HL-60/S4 treated with retinoic acid at 250 ng/mL for 4 days and 3 days (cell line): Measurements from ENCODE around the gene SVEP1.

Experiments
- in situ Hi-C: fragments of 300-500 bp; cut with MboI; formaldehyde crosslinking; loops from 2 replicates; pipeline ENCODE4 v1.7.0; 2022; ENCODE audit warnings: low sequenced_read_pairs

The SVEP1 gene

DNA sequence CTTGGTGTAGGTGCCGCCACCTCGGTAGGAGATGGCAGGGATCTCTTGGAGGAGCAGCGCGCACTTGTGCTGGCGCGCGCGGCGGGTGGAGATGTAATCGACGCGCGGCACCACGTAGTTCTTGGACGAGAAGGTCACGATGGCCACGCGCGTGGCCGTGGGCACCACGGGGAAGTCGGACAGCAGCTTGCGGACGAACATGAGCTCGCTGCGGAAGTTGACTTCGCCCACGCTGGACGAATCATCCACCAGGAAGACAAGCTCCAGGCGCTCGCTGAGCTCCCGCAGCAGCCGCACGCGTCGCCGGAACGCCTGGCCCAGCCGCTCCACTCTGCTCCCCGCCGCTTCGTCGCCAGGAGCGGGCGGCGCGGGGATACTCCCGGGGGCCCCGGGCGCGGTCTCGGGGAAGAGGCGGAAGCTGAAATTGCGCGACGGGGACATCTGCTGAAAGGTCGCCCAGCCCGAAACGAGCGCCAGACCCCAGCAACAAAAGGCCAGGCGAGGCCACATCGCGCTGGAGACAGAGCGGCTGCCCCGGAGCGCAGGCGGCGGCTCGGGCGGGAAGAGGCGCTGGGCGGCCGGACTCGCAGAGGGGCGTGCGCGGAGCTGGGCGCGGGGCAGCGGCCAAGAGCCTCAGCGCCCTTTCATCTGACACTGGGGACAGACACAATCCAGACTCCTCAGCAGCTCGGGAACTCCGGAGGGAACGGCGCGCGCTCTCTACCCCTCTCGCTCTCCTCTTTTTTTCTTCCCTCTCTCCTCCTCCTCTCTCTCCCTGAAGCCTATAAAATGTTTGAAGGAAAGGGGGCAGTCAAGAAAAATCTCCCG is at the start of gene SVEP1:
Gene SVEP1, minus strand, starts transcription at position 708 of the 828 bp plus-strand sequence. Its CDS starts 198 bp downstream, at position 510.
- in situ Hi-C loops, result no loop called here

DNA sequence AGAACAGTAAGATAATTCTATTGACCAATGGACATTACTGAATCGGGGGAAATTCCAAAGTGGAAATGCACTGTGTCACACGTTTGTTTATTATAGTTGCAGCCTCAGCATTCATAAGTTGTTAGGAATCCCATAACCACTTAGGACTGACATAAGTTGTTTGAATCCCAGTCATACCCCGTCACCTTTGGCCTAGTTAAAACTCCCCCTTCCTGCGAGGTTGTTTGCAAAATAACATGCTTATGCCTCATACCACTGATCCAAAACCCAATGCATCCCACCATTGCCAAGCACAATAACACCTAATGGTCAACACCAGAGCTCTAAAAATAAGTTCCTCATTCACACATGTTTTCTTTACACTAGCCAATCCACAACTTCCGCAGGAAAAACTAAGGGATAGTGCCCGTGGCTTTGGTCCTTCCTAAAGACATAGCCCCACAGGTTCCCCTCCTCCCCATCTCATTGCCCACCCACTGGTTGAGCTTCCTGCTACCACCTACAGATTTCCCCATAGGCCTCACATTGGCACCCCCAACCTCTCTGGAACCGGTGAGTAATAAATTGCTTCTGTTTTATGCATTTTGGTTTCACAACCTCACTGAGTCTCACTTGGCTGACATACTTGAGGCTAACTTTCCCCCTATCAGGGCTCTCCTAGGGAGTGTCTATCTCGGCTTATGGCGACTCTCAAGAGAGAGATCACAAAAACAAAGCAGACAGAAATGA is 46.7 kb upstream of the SVEP1 start:
- in situ Hi-C loops, result no loop called here

DNA sequence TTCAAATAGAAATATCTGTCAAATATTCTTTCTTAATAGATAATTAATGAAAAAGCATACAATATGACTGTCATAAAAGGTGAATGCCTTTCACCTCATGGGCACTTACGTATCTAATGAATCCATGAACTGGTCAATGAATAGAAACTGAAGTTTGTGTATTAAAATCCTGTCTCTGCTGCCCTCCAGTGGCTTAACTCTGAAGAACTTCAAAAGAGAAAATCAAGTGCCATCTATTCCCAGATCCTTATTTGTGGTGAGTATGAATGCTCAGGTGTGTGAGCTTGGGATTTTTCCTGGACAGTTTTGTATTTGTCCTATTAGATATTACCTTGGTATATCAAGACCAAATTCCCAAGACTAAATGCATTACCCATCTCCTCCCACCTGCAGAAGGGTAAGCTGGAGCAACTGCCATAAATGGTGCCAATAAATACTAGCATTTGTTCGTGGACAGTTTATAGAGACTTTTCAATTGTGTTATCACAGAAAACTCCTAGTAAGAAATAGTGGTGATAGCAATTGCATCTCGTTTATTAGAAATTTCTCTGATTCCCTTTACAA is 44.0 kb upstream of the SVEP1 start:
- in situ Hi-C loops, result loop anchor here (25.0 kb wide), 2 partner anchors 186 to 436 kb away; no protein-coding TSS in a partner anchor

DNA sequence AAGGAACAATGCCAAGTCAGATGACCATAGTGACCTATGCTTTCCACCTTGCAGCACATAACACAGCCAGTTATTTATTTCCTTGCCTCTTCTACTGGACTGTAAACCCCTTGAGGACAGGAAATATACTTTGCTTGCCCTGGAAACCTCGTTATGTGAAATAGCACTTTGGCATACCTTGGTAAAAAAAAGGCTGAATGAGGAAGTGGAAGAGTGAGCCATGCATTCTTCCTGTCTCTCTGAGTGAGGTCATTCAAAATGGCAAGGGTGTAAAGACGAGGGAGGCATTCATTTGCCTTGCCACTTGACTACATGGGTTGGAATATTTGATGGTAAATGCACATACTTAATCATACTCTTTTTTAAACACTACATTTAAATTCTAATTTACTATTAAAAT is 42.8 kb upstream of the SVEP1 start:
- in situ Hi-C loops, result loop anchor here (25.0 kb wide), 2 partner anchors 185 to 435 kb away; no protein-coding TSS in a partner anchor

DNA sequence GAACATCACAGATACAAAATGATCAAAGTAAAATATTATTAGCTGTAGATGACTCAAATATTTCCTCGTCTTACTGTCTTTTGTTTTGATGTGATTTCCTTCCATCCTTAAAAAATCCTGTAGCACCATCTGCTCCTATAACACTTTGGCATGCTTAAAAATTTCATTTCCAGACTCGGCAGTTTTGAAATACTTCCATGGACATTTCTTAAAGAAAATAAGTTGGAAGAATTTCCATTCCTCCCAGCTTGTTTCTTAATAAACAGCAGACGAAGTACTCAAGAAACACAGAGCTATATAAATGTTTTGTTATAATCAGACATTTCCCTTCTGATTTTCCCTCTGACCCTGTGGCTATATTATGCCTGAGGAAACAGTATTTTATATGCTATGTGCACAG is 41.2 kb upstream of the SVEP1 start:
- in situ Hi-C loops, result loop anchor here (25.0 kb wide), 2 partner anchors 183 to 433 kb away; no protein-coding TSS in a partner anchor

DNA sequence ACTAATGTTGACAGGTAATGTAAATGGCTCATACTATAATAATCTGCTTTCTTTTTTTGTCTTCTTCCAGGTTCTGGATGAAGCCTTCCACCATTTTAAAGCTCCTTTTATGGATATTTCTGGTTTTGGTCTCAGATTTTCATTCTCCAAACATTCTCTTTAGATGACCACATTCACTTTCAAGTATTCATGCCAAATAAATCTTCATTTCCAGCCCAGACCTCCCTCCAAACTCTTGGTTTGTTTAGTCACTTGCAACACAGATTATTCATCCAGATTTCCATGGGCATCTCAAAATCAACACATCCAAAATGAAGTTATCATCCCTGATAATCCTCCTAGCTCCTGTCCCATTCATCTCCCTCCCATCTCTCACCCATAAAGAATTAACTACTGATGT is 40.3 kb upstream of the SVEP1 start:
- in situ Hi-C loops, result loop anchor here (25.0 kb wide), 2 partner anchors 183 to 433 kb away; no protein-coding TSS in a partner anchor

DNA sequence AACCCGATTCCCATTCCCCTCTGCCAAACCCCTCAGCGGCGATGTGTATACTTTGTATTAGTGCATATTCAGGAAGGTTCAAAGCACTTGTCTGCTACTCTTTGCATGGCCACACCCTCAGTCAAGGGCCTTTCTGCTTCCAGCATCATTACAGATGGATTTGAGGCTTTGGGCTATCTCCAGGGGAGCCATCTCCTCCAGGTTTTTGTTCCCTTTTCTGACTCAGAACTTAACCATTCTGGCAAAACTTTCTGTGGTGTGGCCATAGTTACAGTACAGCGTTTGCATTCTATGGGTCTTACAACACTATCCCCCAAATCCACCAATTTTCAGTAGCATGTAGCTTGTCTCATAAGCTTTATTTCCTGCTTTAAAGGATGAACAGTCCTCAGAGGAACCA is 36.0 kb upstream of the SVEP1 start:
- in situ Hi-C loops, result loop anchor here (25.0 kb wide), 2 partner anchors 178 to 428 kb away; no protein-coding TSS in a partner anchor

DNA sequence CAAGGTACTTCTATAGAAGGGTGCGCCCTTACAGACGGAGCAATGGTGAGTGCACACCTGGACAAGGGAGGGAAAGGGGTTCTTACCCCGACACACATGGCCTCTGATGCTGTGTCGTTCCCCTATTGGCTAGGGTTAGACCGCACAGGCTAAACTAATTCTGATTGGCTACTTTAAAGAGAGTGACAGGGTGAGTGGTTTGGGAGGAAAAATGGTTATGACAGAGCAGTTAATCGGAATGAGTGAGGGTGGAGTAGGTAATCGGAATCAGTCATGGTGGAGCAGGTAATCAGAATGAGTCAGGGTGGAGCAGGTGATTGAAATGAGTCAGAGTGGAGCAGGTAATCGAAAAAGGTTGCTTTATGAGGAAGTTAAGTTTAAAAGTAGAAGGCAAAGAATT is 35.0 kb upstream of the SVEP1 start:
- in situ Hi-C loops, result loop anchor here (25.0 kb wide), 2 partner anchors 177 to 427 kb away; no protein-coding TSS in a partner anchor

DNA sequence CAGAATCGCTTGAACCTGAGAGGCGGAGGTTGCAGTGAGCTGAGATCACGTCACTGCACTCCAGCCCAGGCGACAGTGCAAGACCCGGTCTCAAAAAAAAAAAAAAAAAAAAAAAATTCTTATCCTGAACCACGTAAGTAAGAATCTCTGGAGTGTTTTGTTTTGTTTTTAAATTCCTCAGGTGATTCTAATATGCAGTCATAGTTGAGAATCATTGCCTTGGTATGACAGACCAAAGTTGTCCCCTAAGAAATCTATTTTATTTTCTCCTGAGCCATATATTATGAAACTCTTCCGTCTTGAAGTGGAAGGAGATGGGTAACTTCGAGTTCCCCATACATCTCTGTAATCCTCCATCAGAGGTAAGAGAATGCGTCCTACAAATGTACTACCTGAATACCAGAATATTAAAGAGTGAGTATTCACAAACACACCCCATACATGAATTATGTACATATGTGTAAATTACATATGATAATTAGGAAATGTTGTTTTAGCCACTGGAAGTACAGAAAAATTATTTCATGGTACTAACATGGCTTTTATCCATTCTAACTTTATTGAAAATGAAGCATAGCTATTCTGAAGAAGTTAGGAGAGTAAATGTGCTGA is 26.7 kb upstream of the SVEP1 start:
- in situ Hi-C loops, result loop anchor here (25.0 kb wide), 2 partner anchors 169 to 419 kb away; no protein-coding TSS in a partner anchor

DNA sequence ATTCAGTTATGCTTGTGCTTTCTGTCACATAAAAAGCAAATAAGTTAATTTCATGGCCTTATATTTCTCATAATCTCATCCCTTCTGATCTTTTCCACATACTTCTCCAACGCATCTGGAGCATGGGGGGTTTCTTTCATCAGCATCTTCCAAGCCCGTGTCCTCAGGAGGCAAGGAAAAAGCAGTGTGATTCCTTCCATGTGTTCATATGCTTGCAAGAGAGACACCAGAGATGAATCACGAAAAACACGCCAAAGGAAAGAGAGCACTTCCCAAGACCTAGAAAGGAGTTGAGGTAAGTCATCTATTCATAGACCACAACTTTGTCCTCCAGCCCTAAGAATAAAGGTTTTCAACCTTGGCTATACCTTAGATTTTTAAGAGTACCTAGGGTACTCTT is 26.0 kb upstream of the SVEP1 start:
- in situ Hi-C loops, result loop anchor here (25.0 kb wide), 2 partner anchors 168 to 418 kb away; no protein-coding TSS in a partner anchor

DNA sequence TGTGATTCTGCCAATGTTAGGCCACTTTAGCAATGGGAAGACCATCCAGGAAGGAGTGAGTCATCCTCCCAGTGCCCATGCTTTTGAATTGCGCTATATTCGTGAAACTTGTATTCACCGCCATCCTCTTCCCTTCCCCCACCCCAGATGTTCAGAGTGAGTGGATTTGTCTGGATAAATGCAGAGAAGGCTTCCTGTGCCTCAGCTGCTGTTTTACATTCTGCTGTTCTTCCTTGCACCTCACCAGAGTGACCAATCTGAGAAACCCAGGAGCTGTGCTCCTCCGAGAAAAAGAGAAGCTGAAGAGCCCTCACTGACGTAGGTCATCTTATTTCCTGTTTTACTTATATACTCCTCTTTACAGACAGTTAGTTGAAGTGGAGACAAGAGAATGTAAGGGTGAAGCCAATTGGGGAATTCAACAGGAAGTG is 24.6 kb upstream of the SVEP1 start:
- in situ Hi-C loops, result loop anchor here (25.0 kb wide), 2 partner anchors 167 to 417 kb away; no protein-coding TSS in a partner anchor

DNA sequence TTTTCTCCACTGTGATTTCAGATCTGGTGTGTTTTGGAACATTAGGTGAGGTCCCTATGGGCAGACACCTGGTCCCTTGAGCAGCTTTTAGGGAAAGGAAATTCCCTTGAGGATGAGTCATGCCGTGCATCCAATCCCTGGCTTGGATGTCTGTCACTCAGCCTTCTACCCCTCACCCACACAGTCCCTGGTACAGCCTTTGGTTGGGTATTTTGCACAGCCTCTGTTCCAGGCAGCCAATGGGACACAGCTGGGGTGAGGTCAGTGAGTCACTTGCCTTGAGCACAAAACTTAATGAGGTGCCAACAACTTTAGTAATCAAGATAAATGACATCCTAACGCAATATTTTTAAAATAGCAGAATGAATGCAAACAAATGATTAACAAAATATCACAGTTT is 22.7 kb upstream of the SVEP1 start:
- in situ Hi-C loops, result loop anchor here (25.0 kb wide), 2 partner anchors 165 to 415 kb away; no protein-coding TSS in a partner anchor

DNA sequence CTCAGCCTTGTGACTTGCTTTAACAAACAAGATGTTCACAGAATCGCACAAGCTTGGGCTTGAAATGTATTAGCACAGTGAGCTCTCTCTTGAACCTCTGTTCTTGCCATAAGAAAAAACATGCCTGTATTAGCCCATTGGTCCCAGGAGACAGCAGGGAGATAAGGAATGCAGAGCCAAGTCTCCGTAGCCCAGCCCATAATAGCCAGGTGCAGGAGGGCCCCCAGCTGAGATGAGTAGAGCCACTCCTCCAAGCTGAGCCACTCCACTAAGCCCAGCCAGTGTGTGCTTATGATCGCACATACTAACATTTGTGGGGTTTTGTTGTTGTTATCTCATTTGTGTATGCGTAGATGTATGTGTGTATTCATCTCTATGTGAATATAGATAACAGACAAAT is 21.6 kb upstream of the SVEP1 start:
- in situ Hi-C loops, result loop anchor here (25.0 kb wide), 2 partner anchors 164 to 414 kb away; no protein-coding TSS in a partner anchor

DNA sequence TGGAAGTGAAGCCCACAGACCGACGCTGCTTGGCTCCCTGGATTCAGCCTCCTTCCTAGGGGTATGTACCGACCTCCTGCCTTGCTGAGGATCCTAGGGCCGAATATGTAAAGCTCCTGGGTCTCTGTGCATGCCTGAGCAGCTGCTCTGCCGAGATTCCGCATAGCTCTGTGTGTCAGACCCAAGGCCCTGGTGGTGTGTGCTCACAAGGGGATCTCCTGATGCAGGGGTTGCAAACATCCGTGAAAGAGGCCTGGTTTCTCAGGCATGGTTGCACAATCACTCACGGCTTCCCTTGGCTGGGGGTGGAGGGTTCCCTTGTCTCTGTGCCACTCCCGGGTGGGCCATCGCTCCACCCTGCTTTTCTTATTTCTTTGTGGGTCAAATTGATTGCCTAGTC is 19.9 kb upstream of the SVEP1 start:
- in situ Hi-C loops, result no loop called here

DNA sequence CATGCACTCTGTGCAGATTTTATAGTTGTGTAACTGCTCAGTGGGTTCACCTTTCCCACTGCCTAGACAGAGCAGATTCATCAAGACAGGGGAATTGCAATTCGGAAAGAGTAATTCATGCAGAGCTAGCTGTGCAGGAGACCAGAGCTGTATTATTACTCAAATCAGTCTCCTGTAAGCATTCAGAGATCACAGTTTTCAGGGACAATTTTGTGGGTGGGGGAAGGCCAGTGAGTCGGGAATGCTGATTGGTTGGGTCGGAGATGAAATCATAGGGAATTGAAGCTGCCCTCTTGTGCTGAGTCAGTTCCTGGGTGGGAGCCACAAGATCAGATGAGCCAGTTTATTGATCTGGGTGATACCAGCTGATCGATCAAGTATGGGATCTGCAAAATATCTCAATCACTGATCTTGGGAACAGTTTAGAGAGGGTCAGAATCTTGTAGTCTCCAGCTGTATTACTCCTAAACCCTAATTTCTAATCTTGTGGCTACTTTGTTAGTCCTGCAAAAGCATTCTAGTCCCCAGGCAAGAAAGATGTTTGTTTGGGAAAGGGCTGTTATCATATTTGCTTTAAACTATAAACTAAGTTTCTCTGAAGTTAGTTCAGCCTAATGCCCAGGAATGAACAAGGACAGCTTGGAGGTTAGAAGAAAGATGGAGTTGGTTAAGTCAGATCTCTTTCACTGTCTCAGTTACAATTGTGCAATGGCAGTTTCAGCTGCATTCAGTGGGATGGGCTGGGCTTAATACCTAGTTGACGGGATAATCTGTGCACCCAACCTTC is 12.7 kb upstream of the SVEP1 start:
- in situ Hi-C loops, result no loop called here

DNA sequence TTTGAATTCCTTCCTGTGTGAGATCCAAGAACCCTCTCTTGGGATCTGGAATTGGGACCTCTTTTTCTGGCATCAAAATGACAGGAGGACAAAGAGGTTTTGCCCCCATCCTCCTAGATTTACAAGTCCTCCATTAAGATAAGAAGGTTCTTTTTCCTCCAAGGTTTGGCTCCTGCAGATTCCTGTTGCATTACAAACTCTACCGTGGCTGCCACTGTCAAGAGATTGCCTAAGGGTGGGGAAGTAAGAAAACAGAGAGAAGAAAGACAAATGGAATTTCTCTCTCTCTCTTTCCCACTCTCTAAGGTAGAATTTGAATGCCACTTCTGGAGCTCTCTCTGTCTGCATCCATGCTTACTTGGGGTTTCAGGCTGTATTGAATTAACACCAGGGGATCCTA is 12.0 kb upstream of the SVEP1 start:
- in situ Hi-C loops, result no loop called here

DNA sequence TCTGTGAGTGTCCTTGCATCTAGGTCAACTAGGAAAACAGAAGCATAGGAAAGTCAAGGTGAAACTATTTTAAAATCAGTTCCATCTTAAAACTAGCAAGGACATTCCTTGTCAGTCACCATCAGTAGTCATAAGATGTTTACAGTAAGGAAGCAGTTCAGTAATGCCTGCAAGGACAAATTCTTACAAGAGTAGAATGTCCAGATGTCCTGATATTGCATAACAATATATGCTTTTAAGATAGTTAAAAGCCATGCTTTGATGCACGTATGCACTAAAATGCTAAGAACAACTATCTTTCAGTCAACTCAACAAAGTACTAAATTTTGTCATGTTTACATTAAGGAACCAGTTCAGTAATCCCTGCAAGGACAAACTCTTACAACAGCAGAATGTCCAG is 11.3 kb upstream of the SVEP1 start:
- in situ Hi-C loops, result no loop called here

DNA sequence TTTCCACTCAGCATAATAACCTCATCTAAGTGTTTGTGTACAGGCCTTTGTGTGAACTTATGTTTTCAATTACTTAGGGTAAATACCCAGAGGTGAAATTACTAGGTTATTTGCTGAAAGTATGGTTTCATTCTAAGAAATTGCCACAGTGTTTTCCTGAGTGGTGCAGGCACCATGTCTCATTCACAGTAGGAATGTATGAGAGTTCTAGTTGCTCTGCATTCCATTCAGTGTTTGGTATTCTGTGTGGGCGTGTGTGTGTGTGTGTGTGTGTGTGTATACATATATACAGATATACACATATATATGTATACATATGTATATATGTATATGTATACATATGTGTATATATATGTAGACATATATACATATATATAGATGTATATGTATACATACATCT is 8.8 kb upstream of the SVEP1 start:
- in situ Hi-C loops, result no loop called here

DNA sequence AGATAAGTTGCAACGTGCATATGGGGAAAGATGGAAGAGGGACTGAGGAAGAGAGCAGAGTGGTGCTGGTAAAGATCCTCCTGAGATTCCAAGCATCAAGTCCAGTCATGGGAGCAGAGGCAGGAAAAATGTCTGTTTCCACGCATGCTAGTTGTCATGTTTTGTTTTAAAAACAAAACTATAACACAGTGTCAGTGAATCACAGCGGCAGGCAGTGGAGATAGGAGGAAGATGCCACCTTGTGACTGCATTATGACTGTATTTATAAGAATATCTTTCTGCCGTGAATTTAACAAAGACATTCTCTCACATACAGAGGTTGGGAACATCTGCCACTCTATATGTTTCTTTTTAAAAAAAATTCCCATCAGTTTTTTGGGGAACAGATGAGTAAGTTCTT is 3.7 kb upstream of the SVEP1 start:
- in situ Hi-C loops, result no loop called here

DNA sequence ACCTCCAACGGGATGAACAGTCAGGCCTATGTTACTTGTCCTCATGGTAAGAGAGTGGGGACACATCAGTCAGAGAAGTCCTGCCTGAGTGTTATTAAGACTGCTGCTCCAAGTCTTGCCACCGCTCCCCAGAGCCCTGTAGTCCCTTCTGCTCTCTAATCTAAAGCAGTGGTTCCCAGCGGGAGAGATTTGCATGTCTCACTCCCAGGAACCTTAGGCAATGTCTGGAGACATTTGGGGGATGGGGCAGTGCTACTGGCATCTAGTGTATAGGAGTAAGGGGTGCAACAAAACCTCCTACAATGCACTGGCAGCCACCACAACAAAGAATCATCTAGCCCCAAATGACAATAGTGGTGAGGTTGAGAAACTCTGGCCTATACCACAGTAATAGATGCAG is 2.6 kb upstream of the SVEP1 start:
- in situ Hi-C loops, result no loop called here
